Amniotic epithelial cell (primary cell): ENCODE data around the gene KCNH6.

Experiments used
- DNase-seq: peaks from one replicate; pipeline ENCODE4 v3.0.0-alpha.2; 2010; ENCODE audit warnings: low read depth

Gene KCNH6

DNA sequence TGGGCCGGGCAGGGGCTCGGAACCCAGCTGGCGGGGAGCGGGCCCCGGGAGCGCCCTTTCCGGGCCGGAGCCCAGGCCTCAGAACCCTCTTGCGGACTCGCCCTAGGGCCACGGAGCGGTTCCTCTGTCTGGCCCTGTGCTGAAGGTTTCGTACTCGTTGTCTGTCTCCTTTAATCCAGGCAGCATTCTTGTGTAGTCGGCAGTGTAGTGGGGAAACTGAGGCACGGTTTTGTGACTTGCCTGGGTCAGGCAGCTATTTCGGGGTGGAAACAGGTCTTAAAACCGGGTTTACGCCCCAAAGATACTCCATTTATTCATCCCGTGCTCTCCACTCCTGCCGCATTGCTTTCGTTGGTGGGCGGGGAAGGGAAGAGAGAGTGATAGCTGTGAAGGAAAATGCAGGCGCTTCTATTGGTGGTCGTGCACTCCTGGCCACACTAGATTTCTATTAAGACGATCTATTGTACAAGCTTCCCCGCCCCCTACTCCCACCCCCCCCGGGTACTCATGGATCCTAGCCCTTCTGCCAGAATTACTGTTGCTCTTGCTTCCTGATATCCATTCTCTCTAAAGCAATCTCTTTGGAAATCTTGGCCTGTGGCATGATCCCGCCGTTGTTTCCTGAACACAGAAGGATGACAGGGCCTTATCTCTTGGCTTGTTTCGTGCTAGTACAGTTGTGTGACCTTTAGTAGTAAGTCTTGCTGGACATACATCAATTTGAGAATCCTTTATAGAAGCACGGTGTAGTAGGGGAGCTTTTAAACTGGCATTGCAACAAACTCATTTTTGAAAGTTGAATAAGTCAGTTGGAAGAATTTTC, 27.9 kb downstream of the KCNH6 start:
- DNase-seq = peak; percentile 26

DNA sequence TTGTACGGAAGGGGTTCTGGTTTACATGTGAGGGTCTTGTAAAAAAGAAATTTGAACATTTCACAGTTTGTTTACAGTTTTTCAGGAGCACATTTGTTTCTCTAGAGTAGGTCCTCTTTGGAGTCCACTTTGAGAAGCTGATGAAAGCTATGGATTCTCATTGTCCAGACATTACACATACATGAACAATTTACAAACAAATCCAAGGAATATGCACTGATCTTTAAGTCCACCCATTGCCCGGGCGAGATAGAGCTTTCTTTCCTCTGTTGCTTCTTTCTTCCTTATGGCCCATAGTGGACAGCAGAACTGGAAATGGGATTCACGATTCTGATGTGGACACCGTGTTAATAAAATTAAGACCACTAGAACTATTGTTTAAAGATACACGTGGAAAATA, 29.1 kb downstream of the KCNH6 start:
- peak; percentile 24 for DNase-seq

DNA sequence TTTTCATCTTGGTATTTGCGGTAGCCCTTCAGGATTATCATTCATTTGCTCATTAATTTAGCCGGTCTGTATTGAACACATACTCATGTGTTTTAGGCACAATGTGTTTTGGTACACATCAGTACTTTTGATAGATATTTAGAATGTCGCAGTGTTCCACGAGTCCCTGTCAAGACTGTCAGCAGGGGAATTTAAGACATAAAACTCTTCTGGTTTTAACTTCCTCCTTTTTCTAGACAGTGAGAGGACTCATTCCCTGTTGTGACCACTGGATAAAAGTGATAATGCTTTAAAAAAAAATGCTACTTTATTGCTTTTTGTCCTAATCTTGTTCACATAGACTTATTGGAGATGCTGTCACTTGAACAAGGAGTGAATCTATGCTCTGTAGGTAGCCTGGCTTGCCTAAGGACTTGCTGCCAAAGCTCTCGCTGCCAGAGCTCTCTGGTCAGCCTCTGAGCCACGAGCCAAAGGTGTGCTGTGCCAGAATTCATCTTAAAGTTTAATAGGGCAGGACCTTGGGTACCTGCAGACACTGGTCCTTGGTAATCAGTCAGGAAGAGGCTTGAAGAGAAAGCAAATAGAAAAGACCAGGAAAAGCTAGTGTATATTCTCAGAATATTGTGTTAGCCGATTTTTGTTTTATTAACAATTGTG, 32.5 kb downstream of the KCNH6 start:
- no peak for DNase-seq

DNA sequence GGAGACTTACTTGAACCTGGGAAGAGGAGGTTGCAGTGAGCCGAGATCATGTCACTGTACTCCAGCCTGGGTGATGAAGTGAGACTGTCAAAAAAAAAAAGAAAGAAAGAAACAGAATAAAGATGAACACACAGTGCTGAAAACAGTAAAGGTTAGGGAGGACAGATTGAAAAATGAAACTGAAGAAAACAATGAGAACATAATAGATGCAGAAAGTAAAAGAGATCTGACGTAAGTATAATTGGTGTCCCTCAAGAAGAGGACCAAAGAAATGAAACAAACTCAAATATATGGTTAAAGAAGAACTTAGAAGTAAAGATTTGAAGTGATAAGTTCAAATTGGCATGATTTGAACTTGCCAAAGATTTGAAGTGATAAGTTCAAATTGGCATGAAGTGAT, 34.3 kb downstream of the KCNH6 start:
- no peak for DNase-seq

DNA sequence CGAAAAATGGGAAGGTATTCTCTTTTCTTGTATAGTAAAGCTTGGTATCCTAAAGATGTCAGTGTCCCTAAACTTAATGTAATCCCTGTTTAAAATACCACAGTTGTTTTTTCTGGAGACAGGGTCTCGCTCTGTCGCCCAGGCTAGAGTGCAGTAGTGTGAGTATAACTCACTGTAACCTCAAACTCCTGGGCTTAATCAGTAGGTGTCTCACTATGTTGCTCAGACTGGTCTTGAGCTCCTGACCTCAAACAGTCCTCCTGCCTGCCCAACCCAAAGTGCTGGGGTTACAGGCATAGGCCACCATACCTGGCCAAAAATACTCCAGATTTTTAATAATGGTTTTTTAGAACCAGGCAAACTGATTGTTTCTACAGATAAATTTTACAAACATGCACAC, 35.3 kb downstream of the KCNH6 start:
- DNase-seq = no peak

DNA sequence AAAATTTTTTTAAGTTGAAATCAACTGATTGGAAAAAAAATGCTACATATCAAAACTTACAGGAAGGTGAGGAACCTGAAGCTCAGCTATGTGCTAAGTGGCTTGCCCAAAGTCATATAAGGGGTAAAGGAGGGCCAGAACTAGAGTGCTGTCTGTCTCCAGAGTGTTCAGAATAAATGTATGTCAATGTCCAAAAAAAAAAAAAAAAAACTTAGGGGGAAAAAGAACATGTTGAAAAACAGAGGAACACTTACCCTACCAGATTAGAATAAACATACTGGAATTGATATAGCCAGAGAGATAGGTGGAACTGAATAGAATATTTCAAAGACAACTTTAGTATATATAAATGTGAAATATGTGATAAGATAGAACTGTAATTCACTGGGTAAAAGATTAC, 38.7 kb downstream of the KCNH6 start:
- no peak for DNase-seq

DNA sequence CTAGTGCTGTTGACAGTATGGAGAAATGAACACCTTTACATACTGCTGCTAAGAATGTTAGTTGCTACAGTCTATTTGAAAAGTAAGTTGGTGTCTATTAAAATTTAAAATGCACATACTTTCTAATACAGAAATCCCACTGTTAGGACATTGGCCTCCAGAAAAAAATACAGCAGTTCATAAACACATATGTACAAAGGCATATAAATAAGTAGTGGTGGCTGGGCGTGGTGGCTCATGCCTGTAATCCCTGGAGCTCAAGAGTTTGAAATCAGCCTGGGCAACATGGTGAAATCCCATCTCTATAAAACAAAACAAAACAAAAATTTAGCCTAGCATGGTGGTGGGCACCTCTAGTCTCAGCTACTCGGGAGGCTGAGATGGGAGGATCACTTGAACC, 40.2 kb downstream of the KCNH6 start:
- DNase-seq = no peak

DNA sequence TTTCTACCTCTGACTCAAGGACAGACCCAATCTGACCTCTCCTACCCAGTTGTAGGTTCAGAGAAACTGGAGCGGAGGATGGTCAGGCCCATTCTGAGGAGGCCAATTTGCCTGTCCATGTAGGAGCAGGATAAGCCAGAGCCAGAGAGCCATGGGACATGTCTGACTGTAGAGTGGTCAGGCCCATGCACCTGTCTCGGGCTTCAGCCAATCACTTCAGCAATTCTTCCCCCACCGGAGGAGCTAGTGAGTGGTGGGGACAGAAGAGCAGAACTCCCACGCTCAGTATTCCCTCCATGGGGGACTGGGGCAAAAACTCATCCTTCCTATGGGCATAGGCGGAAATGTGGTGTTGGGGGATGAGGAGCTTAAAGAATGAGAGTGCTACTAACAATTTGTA, 41.4 kb downstream of the KCNH6 start:
- no peak for DNase-seq

DNA sequence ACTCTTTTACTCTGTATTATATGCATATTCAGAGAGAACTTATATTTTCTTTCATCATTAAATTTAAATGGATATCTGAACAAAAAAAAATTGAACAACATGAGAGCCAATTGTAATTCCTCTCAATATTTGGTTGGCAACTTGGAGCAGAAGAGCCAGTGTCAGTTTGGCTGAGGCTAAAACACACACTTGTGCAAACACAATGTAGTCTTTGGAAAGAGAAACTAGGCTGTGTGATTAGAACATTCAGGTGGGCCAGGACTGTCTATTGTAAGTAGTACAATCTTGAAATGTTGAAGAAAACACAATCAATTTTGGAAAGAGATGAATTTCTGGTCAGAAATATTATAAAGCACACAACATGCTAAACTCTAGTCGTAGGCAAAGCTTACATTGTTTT, 44.1 kb downstream of the KCNH6 start:
- no peak for DNase-seq

DNA sequence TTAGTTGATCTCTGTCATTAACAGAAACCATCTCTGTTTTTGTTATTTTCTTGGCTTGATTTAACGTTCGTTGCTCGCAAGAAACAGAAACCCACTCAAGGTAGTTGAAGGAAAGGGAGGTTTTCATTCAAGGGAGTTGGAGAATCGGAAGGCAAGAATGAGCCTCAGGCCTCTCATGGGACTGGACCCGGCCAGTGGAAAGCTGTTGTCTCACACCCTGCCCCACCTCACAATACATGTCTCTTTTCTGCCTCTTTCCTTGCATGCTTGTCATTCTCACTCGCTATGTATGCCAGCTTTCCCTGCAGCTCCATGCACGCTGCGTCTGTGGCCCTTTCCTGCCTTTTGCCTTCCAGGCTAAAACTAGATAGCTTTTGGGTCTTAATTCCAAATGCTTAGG, 45.4 kb downstream of the KCNH6 start:
- DNase-seq = no peak

DNA sequence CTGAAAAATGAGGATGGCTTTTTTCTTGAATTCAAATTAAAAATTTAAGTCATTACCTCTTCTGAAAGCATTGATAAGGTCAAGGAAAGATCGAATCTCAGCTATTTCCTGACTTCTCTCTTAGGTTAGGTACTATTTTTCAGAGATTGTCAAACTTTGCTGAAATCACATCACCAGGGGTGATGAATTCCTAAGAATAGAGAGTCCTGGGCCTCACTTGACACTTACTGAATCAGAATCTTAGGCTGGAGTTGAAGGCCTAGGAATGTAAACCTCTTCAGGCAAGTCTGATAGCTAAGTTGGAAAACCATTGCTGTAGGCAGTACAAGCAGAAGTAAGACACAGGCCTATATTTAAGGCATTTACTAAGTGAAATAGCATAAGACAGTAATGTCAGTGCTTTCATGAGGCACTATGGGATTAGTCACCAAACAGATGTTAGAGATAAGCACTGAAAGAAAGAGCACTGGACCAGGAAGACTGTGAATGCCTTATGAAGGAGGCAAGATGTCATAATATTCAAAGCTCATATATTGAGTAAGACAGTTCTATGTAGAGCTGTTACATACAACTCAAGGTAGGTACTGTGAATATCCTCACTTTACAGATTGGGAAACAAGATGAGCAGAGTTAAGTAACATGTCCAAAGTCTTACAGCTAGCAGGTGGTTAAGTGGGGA, 48.6 kb downstream of the KCNH6 start:
- DNase-seq = peak; percentile 91

DNA sequence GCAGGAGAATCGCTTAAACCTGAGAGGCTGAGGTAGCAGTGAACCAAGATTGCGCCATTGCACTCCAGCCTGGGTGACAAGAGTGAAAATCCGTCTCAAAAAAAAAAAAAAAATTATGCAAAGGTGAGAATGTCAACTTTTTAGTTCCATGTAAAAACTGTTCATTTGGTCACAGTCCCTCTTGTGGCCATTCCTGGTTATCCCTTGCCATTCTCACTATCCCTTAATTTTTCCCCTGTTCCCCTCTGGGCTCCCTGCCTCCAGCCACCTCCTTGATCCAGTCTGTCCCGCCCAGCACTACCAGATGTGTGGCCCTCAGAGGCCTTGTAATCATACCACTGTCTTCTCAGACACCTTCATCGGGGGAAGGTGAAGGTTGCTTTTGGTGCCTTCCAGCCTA, 50.5 kb downstream of the KCNH6 start:
- DNase-seq = no peak

DNA sequence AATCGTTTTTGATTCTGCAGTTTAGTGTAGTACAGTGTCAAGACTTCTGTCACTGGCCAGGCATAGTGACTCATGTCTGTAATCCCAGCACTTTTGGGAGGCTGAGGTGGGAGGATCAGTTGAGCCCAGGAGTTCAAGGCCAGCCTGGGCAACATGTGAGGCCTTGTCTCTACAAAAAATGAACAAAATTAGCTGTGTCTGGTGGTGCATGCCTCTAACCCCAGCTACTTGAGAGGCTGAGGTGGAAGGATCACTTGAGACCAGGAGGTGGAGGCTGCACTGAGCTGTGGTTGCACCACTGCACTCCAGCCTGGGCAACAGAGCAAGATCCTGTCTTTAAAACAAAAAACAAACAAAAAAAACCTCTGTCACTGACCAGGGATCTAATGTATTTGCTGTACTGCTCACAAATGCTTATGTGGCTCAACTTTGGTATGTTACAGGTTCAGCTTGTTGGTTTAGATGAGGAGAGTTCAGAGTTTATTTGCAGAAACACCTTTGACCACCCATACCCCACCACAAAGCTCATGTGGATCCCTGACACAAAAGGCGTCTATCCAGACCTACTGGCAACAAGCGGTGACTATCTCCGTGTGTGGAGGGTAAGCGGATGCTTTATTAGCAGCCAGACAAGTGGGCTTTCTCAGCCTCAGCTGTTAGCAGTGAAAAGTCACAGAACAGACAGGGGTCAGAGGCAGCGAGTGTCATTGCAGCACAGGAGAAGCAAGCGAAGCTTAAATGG, 55.0 kb downstream of the KCNH6 start:
- DNase-seq = no peak

DNA sequence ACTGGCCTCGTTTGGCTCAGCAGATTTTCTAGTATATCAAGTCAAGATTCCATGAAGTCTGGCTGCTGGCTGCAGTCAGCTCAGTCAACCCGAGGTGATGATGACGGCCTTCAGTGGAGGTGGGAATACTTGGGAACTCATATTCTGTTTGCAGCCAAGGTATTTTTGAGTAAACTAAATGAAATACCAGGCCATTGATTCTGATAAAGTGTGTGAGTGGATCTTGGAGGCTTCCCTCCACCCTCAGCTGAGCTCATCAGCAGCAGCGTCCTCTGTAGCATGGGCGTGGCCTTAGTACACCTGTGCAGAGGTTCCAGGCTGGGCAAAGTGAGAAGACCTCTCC, 55.6 kb downstream of the KCNH6 start:
- no peak for DNase-seq

DNA sequence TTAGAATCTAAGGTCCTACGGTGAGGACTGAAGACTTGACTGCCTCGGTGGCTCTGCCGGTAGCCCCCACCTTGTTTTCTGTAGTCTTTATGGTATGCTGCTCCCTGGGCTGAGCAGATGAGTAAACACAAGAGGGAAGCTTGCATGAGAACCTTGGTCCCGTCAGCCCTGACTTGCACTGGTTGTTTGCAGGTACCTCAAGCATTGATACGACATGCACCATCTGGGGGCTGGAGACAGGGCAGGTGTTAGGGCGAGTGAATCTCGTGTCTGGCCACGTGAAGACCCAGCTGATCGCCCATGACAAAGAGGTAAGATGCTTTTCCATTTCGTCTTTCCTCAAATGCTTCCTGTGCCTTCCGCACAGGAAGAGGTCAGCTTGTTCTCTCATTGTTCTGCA, 56.5 kb downstream of the KCNH6 start:
- no peak for DNase-seq

DNA sequence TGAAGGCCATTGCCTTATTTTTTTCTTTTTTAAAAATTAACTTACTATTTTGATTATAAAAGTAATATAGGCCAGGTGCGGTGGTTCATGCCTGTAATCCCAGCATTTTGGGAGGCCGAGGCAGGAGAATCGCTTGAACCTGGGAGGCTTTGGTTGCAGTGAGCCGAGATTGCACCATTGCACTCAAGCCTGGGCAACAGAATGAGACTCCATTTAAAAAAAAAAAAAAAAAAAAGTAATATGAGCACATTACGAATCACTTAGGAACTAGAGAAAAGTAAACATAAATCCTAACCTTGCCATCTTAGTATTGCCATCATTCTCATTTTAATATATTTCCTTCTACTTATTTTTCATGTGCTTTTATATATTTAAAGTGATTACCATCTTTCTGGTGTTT, 64.6 kb downstream of the KCNH6 start:
- DNase-seq = no peak

DNA sequence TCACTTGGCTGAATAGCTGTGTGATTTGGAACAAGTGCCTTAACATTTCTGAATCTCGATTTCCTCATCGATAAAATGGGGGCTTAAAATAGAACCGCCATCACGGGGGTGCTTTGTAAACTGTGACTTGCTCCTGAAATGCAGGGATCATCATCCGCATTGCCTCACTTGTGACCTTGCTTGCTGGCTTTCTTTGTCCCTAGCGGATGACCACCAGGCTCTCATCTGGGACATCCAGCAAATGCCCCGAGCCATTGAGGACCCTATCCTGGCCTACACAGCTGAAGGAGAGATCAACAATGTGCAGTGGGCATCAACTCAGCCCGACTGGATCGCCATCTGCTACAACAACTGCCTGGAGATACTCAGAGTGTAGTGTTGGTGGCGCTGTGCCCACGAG, 65.6 kb downstream of the KCNH6 start:
- DNase-seq = no peak

DNA sequence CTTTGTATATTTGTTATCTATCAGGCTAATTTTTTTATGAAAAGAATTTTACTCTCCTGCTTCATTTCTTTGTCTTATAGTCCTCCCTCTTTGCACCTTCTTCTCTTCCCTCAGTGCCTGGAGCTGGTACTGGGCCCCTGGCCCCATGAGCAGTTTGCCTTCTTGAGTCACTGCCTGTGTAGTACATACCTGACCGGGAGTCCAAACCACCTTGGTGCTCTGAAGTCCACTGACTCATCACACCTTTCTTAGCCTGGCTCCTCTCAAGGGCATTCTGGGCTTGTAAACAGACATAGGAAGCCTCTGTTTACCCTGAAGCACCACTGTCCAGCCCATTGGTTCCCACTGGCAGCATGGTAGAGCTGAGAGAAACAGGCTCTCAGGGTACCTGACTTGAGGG, 66.5 kb downstream of the KCNH6 start:
- no peak for DNase-seq

DNA sequence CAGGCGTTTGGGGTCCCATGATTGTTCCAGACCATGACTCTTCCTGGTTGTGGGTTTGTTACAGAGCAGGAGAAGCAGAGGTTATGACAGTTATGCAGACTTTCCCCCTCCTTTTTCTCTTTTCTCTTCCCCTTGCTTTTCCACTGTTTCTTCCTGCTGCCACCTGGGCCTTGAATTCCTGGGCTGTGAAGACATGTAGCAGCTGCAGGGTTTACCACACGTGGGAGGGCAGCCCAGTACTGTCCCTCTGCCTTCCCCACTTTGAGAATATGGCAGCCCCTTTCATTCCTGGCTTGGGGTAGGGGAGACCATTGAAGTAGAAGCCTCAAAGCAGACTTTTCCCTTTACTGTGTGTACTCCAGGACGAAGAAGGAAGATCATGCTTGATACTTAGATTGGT, 69.6 kb downstream of the KCNH6 start:
- no peak for DNase-seq

DNA sequence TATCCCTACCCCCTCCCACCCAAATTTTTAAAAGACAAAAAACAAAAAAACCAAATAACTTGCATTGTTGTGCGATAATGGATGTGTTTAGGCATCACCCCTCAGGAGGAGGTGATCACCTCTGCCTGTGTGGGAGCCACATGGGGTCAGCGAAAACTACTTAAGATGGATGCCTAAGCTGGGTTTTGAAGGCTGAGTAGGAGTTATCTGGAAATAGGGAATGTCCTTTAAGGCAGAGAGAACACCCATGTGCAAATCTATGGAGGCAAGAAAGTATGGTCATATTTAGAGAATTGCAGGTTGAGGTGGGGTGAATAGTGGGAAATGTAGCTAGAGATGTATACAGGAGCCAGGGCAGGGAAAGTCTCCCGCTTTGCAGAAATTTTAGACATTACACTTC, 72.0 kb downstream of the KCNH6 start:
- no peak for DNase-seq
